Cardiac muscle cell (in vitro differentiated cells and primary cell): ENCODE measurements around the gene ISLR2. TPM values are rescaled to one million over a fixed set of nuclear protein-coding genes. Genes with fewer than 3 reads are reported as not detected.

Experiments
- DNase-seq, 2 donors: peaks; one replicate each; pipeline versions ENCODE4 v3.0.0 to v3.0.0-alpha.2; 2010 to 2017; ENCODE audit warnings: low read depth in 1 of 2, low spot score in 1 of 2
- H3K27ac ChIP-seq: fragments of 200-600 bp; sonication (generic); 2 replicates; pipeline ENCODE4 v1.5.1; 2016
- H3K27me3 ChIP-seq: fragments of 200-600 bp; sonication (generic); 2 replicates; pipeline ENCODE4 v1.6.0; 2016; ENCODE audit warnings: control low read depth
- H3K36me3 ChIP-seq: fragments of 200-600 bp; sonication (generic); 2 replicates; pipeline ENCODE4 v1.5.1; 2016; ENCODE audit warnings: control low read depth
- H3K4me1 ChIP-seq: fragments of 200-600 bp; sonication (generic); 2 replicates; pipeline ENCODE4 v1.8.1; 2017; ENCODE audit warnings: low read depth, mild to moderate bottlenecking, mixed run types
- H3K4me3 ChIP-seq: fragments of 200-600 bp; sonication (generic); 2 replicates; pipeline ENCODE4 v1.5.1; 2016; ENCODE audit warnings: mild to moderate bottlenecking
- H3K9me3 ChIP-seq: fragments of 200-600 bp; sonication (generic); 2 replicates; pipeline ENCODE4 v1.5.1; 2017; ENCODE audit warnings: low read depth, mild to moderate bottlenecking, control low read depth
- polyA plus RNA-seq: library from polyadenylated mRNA; unstranded; fragments of >200 nt; fragmentation: Nextera tagmentation; extraction: Ambion mirVana; gene quantifications from 2 replicates; pipeline ENCODE4 v1.2.1, GENCODE V29; 2016
- total RNA-seq: library from RNA; depleted of rRNA; stranded (reverse); fragments of >200 nt; gene quantifications from 2 replicates; pipeline ENCODE4 v1.2.3, GENCODE V29; 2016
- TF ChIP-seq, protein P1 (sequence below): IDR thresholded peaks from 2 replicates; pipeline ENCODE4 v1.5.1; 2012; ENCODE audit warnings: low read depth, mild to moderate bottlenecking, low read length

Gene ISLR2
- total and polyA plus RNA-seq, 2 experiments from 2014 or later, result not detected

- peak in 1 of 2 donors; percentile 25 for DNase-seq
- peaks cover 26% of the 10 kb centered on the region for H3K4me1 ChIP-seq
- TF ChIP-seq, protein P1, sequence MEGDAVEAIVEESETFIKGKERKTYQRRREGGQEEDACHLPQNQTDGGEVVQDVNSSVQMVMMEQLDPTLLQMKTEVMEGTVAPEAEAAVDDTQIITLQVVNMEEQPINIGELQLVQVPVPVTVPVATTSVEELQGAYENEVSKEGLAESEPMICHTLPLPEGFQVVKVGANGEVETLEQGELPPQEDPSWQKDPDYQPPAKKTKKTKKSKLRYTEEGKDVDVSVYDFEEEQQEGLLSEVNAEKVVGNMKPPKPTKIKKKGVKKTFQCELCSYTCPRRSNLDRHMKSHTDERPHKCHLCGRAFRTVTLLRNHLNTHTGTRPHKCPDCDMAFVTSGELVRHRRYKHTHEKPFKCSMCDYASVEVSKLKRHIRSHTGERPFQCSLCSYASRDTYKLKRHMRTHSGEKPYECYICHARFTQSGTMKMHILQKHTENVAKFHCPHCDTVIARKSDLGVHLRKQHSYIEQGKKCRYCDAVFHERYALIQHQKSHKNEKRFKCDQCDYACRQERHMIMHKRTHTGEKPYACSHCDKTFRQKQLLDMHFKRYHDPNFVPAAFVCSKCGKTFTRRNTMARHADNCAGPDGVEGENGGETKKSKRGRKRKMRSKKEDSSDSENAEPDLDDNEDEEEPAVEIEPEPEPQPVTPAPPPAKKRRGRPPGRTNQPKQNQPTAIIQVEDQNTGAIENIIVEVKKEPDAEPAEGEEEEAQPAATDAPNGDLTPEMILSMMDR, result no peak
- no peaks in the 10 kb centered on the region for H3K36me3 ChIP-seq
- H3K27ac ChIP-seq, result no peak overlapping the region
- no peaks in the 10 kb centered on the region for H3K27me3 ChIP-seq
- no peak overlapping the region for H3K4me3 ChIP-seq
- no peaks in the 10 kb centered on the region for H3K9me3 ChIP-seq
Measured at GRCh38 chr15:74171965-74172541, 41.7 kb downstream of the ISLR2 start.

- DNase-seq, result peak; percentile 23 to 90
- TF ChIP-seq, protein P1, result no peak
- Histone ChIP-seq H3K27me3 (no peaks in the 10 kb centered on the region), H3K4me1 (peaks cover 25% of the 10 kb centered on the region), H3K4me3 (no peak overlapping the region), H3K27ac (no peak overlapping the region), H3K36me3 (no peaks in the 10 kb centered on the region), H3K9me3 (no peaks in the 10 kb centered on the region)
Measured at GRCh38 chr15:74172701-74173379, 42.5 kb downstream of the ISLR2 start.

DNA sequence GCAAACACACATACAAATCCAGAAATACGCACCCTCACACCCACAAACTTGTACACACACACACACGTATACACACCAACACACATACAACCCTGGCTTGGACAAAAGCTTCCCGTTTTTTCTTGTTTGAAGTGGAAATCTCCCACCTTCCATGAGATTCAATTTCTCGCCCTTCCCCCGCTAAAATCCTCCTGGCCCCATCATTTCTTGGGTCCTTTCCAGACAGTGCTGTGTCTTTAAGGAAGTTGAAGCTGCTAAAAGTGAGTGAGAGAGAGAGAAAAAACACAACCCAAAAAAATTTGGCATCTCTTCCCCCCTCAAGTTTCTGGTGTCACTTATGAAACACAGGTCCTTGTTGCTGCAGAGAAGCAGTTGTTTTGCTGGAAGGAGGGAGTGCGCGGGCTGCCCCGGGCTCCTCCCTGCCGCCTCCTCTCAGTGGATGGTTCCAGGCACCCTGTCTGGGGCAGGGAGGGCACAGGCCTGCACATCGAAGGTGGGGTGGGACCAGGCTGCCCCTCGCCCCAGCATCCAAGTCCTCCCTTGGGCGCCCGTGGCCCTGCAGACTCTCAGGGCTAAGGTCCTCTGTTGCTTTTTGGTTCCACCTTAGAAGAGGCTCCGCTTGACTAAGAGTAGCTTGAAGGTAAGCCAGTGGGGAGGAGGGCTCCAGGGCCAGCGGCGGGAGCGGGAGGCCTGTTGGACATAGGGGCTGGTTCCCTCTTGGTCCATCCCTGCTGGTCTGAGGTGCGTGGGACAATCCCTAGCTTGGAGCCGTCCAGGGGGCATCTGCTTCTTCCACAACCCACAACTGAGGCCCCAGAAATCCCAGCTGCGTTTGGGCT lies 43.2 kb downstream of the ISLR2 start, which contains the start of gene ISLR:
TSS of gene ISLR (plus strand) at position 331 of the 839 bp plus-strand sequence. CDS start 1,149 bp downstream, outside the sequence.
- Histone ChIP-seq H3K4me1 (peaks cover 18% of the 10 kb centered on the region), H3K9me3 (no peaks in the 10 kb centered on the region), H3K27ac (no peak within 1 kb of the TSS), H3K27me3 (no peaks in the 10 kb centered on the region), H3K36me3 (no peaks in the 10 kb centered on the region), H3K4me3 (no peak within 1 kb of the TSS)
- DNase-seq, result peak in 1 of 2 donors; percentile 91
- TF ChIP-seq, protein P1, result no peak

- peaks cover 16% of the 10 kb centered on the region for H3K4me1 ChIP-seq
- H3K36me3 ChIP-seq, result no peaks in the 10 kb centered on the region
- no peaks in the 10 kb centered on the region for H3K27me3 ChIP-seq
- H3K4me3 ChIP-seq, result no peak overlapping the region
- DNase-seq, result peak in 1 of 2 donors; percentile 57
- no peaks in the 10 kb centered on the region for H3K9me3 ChIP-seq
- no peak overlapping the region for H3K27ac ChIP-seq
- TF ChIP-seq, protein P1, result no peak
Measured at GRCh38 chr15:74174219-74174957, 44.0 kb downstream of the ISLR2 start.

DNA sequence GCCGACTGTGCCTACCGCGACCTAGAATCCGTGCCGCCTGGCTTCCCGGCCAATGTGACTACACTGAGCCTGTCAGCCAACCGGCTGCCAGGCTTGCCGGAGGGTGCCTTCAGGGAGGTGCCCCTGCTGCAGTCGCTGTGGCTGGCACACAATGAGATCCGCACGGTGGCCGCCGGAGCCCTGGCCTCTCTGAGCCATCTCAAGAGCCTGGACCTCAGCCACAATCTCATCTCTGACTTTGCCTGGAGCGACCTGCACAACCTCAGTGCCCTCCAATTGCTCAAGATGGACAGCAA lies 44.5 kb downstream of the ISLR2 start:
- no peak overlapping the region for H3K4me3 ChIP-seq
- H3K36me3 ChIP-seq, result no peaks in the 10 kb centered on the region
- no peak overlapping the region for H3K27ac ChIP-seq

More for the DNA sequence above, 44.5 kb downstream of the ISLR2 start:
- Histone ChIP-seq H3K9me3 (no peaks in the 10 kb centered on the region), H3K4me1 (peaks cover 16% of the 10 kb centered on the region), H3K27me3 (no peaks in the 10 kb centered on the region)
- DNase-seq, result no peak
- TF ChIP-seq, protein P1, result no peak
